ENCODE data around the gene NEUROG3.

NEUROG3 gene

DNA sequence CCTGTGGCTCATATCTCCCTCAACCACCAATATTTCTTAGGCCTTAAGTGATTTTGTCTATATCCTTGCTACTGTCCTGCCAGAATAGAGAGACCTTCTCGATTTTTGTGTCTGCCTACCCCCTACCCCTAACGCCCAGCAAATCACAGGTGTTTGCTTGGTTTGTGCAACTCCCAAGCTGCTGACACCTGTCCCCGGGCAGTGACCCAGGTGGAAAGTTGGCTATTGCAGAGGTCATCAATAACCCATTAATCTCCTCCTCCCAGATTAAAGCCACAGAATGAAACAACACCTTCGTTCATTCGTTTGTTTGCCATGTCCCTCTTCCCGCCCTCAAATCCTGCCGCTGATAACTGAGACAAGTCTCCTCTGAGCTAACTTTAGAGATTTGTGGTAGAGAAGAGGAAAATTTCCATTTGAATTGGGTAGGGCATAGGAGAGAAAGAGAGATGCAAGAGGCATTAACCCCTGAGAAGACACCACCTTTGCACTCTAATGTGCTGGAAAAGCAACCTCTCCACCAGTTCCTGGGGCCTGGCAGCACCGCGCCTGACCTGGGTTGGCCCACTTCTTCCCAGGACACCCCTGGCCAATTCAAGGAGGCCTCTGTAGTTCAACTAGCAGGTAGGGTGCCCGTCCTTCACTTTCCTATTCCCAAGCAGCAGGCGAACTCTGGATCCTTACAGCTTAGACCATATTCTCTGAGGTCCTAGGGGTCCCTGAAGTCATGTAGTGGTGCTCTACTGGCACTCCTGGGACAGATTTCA, 3.0 kb downstream of the NEUROG3 start:
- peak overlapping the region; percentile 56 for H3K4me3 ChIP-seq (ENCODE audit: low read length)
- peaks cover 100% of the 10 kb centered on the region for H3K27me3 ChIP-seq (ENCODE audit: insufficient read depth, low read length)
- H3K27ac ChIP-seq (ENCODE audit: low read length): no peak overlapping the region
- H3K9ac ChIP-seq (ENCODE audit: low read depth, low read length): peak overlapping the region; percentile 35; the same call in 1 of the 2 replicates
- no peaks in the 10 kb centered on the region for H3K36me3 ChIP-seq (ENCODE audit: insufficient read depth, low read depth, low read length)
- H3K9me3 ChIP-seq (ENCODE audit: insufficient read depth, low read depth, low read length): no peaks in the 10 kb centered on the region
- peaks cover 41% of the 10 kb centered on the region for H3K4me1 ChIP-seq (ENCODE audit: insufficient read depth, low read length)

DNA sequence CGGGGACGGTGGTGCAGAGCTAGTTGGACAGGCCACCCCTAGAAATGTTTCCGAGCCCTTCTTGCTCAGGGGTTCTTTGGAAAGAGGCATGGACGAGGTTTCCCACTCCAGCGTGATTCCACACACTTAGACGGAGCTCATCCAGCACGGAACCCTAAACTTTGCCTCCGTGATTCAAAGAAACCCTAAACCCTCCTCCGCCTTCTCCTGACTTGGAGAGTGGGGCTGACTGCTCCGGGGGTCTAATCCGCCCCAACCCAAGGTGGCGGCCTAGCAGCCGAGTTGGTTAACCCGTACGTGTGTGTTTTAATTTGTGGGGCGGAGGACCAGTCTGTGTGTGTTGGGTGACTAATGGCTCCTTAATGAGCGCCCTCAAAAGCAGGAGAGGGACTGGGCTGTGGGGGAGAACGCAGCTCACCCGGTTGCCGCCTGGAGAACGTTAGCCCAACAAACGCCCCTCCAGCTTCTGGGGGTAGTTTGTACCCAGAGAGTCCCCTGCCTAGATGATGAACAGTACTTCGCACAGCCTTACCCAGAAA, 3.8 kb downstream of the NEUROG3 start:
- Histone ChIP-seq H3K9me3 (ENCODE audit: insufficient read depth, low read depth, low read length) (no peaks in the 10 kb centered on the region), H3K9ac (ENCODE audit: low read depth, low read length) (peak overlapping the region; percentile 35), H3K27me3 (ENCODE audit: insufficient read depth, low read length) (peaks cover 100% of the 10 kb centered on the region), H3K4me1 (ENCODE audit: insufficient read depth, low read length) (peaks cover 41% of the 10 kb centered on the region), H3K4me3 (ENCODE audit: low read length) (peak overlapping the region; percentile 56), H3K36me3 (ENCODE audit: insufficient read depth, low read depth, low read length) (no peaks in the 10 kb centered on the region), H3K27ac (ENCODE audit: low read length) (no peak overlapping the region)

DNA sequence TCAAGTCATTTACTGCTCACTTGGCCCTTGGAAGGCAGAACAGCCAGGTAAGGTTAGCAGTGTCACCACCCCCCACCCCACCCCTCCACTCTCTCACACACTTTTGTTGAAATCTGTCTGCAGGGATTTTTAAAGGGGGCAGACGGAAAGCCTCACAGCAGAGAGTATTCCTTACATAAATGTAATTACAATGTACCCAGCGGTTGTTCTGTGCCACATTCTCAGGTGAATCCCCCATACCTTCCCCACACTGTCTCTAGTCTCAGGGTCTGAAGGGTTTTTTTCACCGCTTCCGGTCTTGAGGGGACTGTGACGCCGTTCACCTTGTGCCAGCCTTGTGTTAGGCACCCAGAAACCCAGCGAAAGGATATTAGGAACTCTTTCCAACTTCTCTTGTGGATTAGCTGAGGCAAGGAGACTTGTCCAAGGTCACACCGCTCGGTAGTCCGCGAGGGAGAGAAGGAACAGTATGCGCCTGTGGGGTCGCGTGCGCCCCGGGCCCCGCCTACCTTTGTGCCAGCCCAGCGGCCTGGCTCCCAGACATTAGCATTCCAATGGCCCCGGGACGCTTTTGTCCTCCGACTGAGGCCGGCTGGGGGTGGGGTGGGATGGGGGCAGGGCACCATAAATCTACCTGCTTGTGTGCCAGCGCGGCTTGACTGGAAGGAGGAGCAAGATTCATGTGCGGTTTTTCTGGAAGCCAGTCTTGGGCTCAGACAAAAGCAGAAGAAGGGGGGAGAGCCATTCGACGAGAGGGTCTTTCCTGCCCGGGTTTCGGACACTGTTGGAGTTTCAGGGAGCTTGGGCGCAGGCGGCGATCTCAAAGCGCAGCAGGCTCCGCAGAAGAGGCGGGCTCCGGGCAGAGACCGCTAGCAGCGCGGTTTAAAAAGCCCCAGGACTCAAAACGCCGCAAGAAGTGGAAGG, 4.5 kb downstream of the NEUROG3 start:
- H3K27ac ChIP-seq (ENCODE audit: low read length): no peak overlapping the region
- H3K4me3 ChIP-seq (ENCODE audit: low read length): peak overlapping the region; percentile 56; the same call in 1 of the 2 replicates
- H3K27me3 ChIP-seq (ENCODE audit: insufficient read depth, low read length): peaks cover 100% of the 10 kb centered on the region
- no peaks in the 10 kb centered on the region for H3K36me3 ChIP-seq (ENCODE audit: insufficient read depth, low read depth, low read length)
- H3K9ac ChIP-seq (ENCODE audit: low read depth, low read length): peak overlapping the region; percentile 35; the same call in 1 of the 2 replicates
- H3K4me1 ChIP-seq (ENCODE audit: insufficient read depth, low read length): peaks cover 34% of the 10 kb centered on the region
- no peaks in the 10 kb centered on the region for H3K9me3 ChIP-seq (ENCODE audit: insufficient read depth, low read depth, low read length)

DNA sequence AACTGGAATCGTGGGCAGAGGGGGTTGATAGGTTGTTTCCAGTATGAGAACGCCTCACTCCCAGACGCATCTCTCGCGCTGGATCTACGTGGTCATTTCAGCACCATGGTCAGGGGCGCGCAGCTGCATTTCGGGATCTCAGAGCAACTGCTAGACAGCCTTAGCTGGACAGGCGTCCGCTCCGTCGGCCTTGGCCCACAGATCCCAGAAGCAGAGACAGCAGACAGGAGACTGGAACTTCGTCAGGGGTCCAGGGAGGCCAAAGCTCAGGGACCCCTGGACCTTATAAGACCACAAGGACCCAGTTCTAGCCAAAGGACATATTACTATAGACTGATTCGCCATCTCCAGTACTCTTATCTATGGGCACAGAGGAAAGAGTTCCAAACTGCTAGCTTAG, 5.3 kb downstream of the NEUROG3 start:
- H3K27me3 ChIP-seq (ENCODE audit: insufficient read depth, low read length): peaks cover 100% of the 10 kb centered on the region
- peaks cover 31% of the 10 kb centered on the region for H3K4me1 ChIP-seq (ENCODE audit: insufficient read depth, low read length)
- peak overlapping the region; percentile 52; the same call in 1 of the 2 replicates for H3K4me3 ChIP-seq (ENCODE audit: low read length)
- no peaks in the 10 kb centered on the region for H3K9me3 ChIP-seq (ENCODE audit: insufficient read depth, low read depth, low read length)
- no peaks in the 10 kb centered on the region for H3K36me3 ChIP-seq (ENCODE audit: insufficient read depth, low read depth, low read length)
- no peak overlapping the region for H3K9ac ChIP-seq (ENCODE audit: low read depth, low read length)
- no peak overlapping the region for H3K27ac ChIP-seq (ENCODE audit: low read length)

DNA sequence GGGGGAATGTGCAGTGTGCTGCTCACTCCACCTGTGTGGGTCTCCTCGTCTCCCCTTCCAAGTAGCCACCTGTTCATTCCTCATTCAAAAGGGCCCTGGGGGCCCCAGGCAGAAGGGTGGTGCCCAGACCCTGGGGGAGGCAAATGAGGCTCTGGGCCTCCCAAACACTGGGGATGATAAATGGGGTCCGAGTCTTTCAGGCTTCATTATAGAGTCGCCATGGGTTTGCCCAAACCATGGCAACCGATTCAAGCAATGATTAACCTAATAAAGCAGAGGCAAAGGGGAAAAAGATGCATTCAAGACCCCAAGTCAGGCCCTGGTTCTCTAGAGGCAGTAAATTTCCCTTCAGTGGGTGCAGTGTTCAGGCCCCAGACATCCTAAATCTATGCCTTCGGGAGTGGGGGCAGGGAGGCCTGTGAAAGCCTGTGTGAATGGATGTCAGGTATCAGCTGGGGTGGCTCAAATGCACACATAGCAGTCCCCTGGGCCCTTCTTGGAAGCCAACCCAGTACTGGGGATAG, 10.4 kb downstream of the NEUROG3 start:
- Histone ChIP-seq H3K4me1 (ENCODE audit: insufficient read depth, low read length) (no peaks in the 10 kb centered on the region; the same call in 1 of the 2 replicates), H3K36me3 (ENCODE audit: insufficient read depth, low read depth, low read length) (no peaks in the 10 kb centered on the region), H3K9me3 (ENCODE audit: insufficient read depth, low read depth, low read length) (no peaks in the 10 kb centered on the region), H3K27ac (ENCODE audit: low read length) (no peak overlapping the region), H3K9ac (ENCODE audit: low read depth, low read length) (no peak overlapping the region), H3K27me3 (ENCODE audit: insufficient read depth, low read length) (peaks cover 77% of the 10 kb centered on the region), H3K4me3 (ENCODE audit: low read length) (no peak overlapping the region)

DNA sequence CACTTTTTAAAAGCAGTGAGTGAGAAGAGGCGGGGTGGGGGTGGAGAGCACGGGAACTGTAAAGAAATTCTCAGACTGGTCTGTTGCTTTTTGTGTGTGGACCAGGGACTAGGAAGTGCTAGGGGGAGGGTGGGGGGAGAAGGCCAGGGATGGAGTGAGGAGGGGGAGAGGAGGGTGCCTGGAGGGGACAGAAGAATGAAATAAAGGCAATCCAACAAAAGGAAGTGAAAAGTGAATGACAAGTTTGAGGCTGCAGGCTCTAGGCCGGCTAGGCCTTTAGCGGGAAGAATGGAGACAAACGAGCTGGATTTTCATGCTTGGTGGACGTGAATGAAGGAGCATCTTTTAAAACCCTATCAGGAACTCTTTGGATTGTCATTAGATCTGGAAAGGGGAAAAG, 13.7 kb downstream of the NEUROG3 start:
- no peaks in the 10 kb centered on the region for H3K36me3 ChIP-seq (ENCODE audit: insufficient read depth, low read depth, low read length)
- no peak overlapping the region for H3K4me3 ChIP-seq (ENCODE audit: low read length)
- H3K9me3 ChIP-seq (ENCODE audit: insufficient read depth, low read depth, low read length): no peaks in the 10 kb centered on the region
- no peaks in the 10 kb centered on the region; the same call in 1 of the 2 replicates for H3K4me1 ChIP-seq (ENCODE audit: insufficient read depth, low read length)
- H3K9ac ChIP-seq (ENCODE audit: low read depth, low read length): no peak overlapping the region
- H3K27ac ChIP-seq (ENCODE audit: low read length): no peak overlapping the region
- H3K27me3 ChIP-seq (ENCODE audit: insufficient read depth, low read length): peaks cover 45% of the 10 kb centered on the region

DNA sequence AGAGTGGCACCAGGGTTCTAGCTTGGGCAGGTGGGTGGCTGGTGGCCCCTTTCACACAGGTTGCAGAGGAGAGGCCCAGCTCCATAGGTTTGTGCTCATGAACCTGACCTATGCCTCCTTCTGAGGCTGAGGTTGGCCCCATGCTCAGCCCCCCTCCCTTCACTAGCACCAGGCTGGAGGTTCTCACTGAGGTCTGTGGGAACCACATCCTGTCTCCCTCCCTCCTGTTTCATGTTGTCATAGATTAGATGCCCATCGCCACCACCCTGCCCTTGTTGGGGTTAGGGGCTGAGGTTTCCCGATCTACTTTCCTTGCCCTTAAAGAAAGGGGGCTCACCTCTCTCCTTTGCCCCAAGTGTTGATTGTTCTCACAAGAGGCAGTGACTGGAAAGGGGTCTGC, 14.7 kb downstream of the NEUROG3 start:
- no peaks in the 10 kb centered on the region; the same call in 1 of the 2 replicates for H3K4me1 ChIP-seq (ENCODE audit: insufficient read depth, low read length)
- no peak overlapping the region for H3K27ac ChIP-seq (ENCODE audit: low read length)
- no peaks in the 10 kb centered on the region for H3K36me3 ChIP-seq (ENCODE audit: insufficient read depth, low read depth, low read length)
- H3K9ac ChIP-seq (ENCODE audit: low read depth, low read length): no peak overlapping the region
- H3K9me3 ChIP-seq (ENCODE audit: insufficient read depth, low read depth, low read length): no peaks in the 10 kb centered on the region
- H3K27me3 ChIP-seq (ENCODE audit: insufficient read depth, low read length): peaks cover 35% of the 10 kb centered on the region
- no peak overlapping the region for H3K4me3 ChIP-seq (ENCODE audit: low read length)

DNA sequence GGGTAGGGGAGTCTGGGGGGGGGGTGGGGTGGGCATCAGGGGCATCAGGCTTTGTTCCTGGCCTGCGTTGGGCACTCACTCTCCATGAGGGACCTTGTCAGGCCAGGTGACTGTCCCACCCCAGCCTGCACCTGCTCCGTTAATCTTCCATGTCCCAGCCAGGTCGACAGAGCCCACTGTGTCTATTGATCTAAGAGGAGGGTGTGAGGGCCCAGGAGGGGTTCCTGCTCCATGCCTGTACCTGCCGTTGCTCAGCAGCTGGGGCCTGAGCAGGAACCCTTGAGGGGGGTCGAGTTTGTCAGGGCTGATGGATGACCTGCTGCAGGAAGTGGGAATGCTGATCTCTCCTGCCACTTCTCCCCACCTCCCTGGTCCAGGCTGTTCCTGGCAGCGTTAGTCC, 18.6 kb downstream of the NEUROG3 start:
- Histone ChIP-seq H3K9ac (ENCODE audit: low read depth, low read length) (no peak overlapping the region), H3K27me3 (ENCODE audit: insufficient read depth, low read length) (peaks cover 7% of the 10 kb centered on the region; the same call in 1 of the 2 replicates), H3K9me3 (ENCODE audit: insufficient read depth, low read depth, low read length) (peaks cover 16% of the 10 kb centered on the region; the same call in 1 of the 2 replicates), H3K4me1 (ENCODE audit: insufficient read depth, low read length) (no peaks in the 10 kb centered on the region), H3K4me3 (ENCODE audit: low read length) (no peak overlapping the region), H3K36me3 (ENCODE audit: insufficient read depth, low read depth, low read length) (no peaks in the 10 kb centered on the region), H3K27ac (ENCODE audit: low read length) (no peak overlapping the region)

DNA sequence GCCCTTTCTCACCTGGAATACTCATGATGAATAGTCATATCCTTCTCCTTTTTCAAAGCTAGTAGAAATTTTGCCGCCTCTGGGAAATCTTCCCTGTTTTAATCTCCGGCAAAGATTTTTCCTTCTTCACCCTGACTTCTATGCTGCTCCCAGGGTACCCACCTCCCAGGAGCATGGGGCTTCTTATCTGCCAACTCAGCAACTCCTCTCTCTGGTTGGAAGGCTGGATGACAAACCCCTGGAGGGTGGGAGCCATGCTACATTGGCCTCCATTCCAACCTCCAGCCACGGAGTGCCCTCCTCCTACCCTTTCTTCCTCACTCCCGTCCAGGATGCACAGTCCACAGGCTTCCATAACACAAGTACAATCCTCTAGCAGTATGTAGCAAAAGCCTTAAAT, 19.9 kb downstream of the NEUROG3 start:
- Histone ChIP-seq H3K9me3 (ENCODE audit: insufficient read depth, low read depth, low read length) (peaks cover 27% of the 10 kb centered on the region), H3K4me3 (ENCODE audit: low read length) (no peak overlapping the region), H3K4me1 (ENCODE audit: insufficient read depth, low read length) (no peaks in the 10 kb centered on the region), H3K27me3 (ENCODE audit: insufficient read depth, low read length) (peaks cover 7% of the 10 kb centered on the region; the same call in 1 of the 2 replicates), H3K27ac (ENCODE audit: low read length) (no peak overlapping the region), H3K9ac (ENCODE audit: low read depth, low read length) (no peak overlapping the region), H3K36me3 (ENCODE audit: insufficient read depth, low read depth, low read length) (no peaks in the 10 kb centered on the region)

DNA sequence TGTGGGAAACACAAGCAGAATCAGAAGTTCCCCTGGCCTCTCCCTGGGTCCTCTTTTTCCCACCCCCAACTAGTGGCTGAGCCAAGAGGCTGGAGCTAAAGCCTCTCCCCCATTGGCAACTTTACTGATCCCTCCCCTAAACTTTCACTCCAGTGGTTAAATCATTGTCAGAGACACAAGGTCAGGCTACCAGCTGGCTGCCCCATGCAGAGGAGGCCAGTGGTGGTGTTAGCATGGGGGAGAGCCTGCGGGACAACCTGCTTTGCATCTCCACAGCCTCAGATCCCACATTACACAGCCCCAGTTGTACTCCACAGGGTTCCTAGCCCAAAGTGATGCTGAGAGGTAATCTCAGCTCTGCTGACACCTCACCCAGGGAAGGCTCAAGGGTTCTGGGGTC, 21.0 kb downstream of the NEUROG3 start:
- H3K4me3 ChIP-seq (ENCODE audit: low read length): no peak overlapping the region
- H3K9me3 ChIP-seq (ENCODE audit: insufficient read depth, low read depth, low read length): peaks cover 29% of the 10 kb centered on the region
- H3K4me1 ChIP-seq (ENCODE audit: insufficient read depth, low read length): no peaks in the 10 kb centered on the region
- peaks cover 7% of the 10 kb centered on the region; the same call in 1 of the 2 replicates for H3K27me3 ChIP-seq (ENCODE audit: insufficient read depth, low read length)
- H3K36me3 ChIP-seq (ENCODE audit: insufficient read depth, low read depth, low read length): no peaks in the 10 kb centered on the region
- H3K9ac ChIP-seq (ENCODE audit: low read depth, low read length): no peak overlapping the region
- H3K27ac ChIP-seq (ENCODE audit: low read length): no peak overlapping the region

DNA sequence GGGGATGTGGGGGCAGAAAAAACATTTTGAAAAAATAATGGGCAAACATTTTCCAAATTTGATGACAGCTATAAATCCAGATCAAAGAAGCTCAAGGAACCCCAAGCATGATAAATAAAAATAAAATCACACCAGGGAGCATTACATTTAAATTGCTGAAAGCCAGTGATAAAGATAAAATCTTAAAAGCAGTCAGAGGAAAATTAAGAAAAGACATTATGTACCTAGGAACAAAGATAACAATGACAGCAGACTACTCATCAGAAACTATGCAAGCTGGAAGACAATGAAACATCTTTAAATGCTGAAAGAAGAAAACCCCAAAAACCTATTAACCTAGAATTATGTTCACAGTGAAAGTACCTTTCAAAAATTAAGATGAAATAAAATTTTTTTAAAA, 23.3 kb downstream of the NEUROG3 start:
- Histone ChIP-seq H3K9ac (ENCODE audit: low read depth, low read length) (no peak overlapping the region), H3K27ac (ENCODE audit: low read length) (no peak overlapping the region), H3K27me3 (ENCODE audit: insufficient read depth, low read length) (peaks cover 7% of the 10 kb centered on the region; the same call in 1 of the 2 replicates), H3K4me3 (ENCODE audit: low read length) (no peak overlapping the region), H3K36me3 (ENCODE audit: insufficient read depth, low read depth, low read length) (no peaks in the 10 kb centered on the region), H3K9me3 (ENCODE audit: insufficient read depth, low read depth, low read length) (peaks cover 29% of the 10 kb centered on the region), H3K4me1 (ENCODE audit: insufficient read depth, low read length) (no peaks in the 10 kb centered on the region; the same call in 1 of the 2 replicates)

Measured in iPS-20b (cell line).